Fibroblast of upper back skin (primary cell): ENCODE results near the gene PML.
A peak's percentile ranks its signal among the peaks of the same experiment; 100 is the strongest.
"Not testable (repeated sequence)": the region's sequence is repeated elsewhere in the genome, so short reads cannot be mapped to it uniquely, and the experiment has no call there.

Experiments used
- DNase-seq: peaks from one replicate; pipeline ENCODE4 v3.0.0-alpha.2; 2013

Gene PML

GRCh38 chr15:74041777-74042435 lies 47.4 kb downstream of the PML start:
- DNase-seq: no peak

GRCh38 chr15:74042603-74043424 lies 48.3 kb downstream of the PML start:
- no peak for DNase-seq

DNA sequence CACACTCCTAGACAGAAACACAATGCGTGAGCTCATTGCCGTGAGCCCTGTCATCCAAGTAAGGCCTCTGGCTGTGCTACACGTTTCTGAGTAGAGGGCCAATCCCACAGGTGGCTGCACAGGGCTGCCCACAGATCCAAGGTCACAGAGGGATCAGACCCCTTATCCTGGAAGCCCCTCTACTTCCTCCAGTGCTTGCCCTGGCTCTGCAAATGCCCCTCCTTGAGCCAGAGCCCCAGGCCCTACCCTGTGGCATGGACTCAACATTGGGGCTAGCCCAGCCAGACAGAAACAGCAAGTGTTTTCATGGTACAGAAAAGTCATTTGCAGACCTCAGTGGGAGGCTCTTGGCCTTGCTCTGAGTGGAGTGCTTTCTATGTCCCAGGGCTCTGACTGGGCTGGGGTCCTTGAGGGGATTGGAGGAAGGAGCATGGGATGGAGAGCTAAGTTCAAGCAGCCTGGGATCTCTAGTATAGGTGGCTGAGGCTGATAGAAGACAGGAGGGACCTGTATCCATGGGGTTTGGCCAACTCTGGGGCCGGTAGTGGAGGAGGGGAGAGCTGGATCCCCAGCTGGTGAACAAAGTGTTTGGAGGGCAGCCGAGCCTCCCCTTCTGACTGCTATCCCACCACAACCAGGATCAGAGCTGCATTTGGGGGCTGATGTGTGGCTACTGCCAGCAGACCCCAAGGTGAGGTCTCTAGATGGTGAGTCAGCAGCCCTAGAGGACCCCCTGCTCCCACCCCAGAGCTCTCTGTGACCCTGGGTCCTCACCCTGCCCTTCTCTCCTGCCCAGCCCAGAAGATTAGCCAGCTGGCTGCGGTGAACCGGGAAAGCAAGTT lies 49.1 kb downstream of the PML start:
- DNase-seq: no peak

DNA sequence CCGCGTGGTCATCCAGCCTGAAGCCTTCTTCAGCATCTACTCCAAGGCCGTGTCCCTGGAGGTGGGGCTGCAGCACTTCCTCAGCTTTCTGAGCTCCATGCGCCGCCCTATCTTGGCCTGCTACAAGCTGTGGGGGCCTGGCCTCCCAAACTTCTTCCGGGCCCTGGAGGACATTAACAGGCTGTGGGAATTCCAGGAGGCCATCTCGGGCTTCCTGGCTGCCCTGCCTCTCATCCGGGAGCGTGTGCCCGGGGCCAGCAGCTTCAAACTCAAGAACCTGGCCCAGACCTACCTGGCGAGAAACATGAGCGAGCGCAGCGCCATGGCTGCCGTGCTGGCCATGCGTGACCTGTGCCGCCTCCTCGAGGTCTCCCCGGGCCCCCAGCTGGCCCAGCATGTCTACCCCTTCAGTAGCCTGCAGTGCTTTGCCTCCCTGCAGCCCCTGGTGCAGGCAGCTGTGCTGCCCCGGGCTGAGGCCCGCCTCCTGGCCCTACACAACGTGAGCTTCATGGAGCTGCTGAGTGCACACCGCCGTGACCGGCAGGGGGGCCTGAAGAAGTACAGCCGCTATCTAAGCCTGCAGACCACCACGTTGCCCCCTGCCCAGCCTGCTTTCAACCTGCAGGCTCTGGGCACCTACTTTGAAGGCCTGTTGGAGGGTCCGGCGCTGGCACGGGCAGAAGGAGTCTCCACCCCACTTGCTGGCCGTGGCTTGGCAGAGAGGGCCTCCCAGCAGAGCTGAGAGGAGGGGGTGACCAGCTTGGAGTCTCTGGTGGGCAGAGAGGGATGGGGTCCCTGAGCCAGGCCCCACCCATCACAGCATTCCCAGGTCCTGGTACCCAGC lies 50.0 kb downstream of the PML start:
- DNase-seq: no peak

DNA sequence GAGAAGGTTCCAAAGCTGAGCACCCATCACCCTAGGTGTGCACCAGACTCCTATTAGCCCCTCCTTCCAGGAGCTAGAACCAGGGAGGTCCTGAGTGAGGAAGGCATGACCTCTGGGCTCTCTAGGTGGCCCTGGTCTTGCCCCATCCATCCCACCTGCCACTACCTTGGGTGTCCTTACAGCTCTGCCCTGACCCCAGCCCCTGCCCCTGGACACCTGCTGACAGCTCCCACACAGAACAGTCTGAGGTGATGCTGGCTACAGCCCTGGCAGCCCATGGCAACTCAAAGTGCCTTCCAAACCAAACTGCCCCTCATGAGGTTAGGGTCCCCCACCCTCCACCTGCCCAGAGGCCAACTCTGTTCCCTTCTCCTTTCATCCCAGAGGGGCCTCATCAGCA lies 50.7 kb downstream of the PML start:
- no peak for DNase-seq

GRCh38 chr15:74045636-74046274 lies 51.2 kb downstream of the PML start:
- DNase-seq: no peak

- no peak for DNase-seq
These were observed 51.8 kb downstream of the PML start for GRCh38 chr15:74046275-74046674.

GRCh38 chr15:74050127-74050526 lies 55.6 kb downstream of the PML start:
- no peak for DNase-seq

DNA sequence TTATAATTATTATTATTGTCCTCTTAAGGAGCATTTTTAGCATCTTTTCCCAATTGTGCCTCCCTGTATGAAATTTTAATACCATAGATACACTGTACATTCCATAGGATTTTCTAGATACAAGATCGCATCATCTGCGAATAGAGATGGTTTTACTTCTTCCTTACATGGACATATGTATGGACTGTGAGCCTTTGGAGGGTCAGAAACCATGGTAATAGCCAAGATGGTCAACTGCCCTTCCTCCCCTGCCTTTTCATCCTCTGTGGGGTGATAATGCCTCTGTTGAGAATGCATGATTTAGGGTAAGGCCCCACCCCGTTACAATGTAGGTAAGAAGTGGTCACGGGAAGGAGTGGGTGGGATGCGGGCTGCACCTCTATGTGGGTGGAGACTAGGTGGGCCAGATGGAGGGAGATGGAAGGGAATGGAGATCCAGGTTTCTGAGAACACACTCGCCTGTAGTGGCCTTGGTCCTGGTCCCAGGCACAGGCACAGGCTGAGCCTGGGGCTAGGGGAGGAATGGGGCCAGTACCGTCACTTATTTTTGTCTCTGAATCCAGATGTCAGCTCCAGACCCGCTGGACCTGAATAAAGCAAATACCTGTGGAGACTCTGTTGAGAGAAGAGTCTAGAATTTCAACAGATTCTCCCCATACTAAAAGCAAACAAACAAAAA lies 56.2 kb downstream of the PML start:
- peak; percentile 53 for DNase-seq

DNA sequence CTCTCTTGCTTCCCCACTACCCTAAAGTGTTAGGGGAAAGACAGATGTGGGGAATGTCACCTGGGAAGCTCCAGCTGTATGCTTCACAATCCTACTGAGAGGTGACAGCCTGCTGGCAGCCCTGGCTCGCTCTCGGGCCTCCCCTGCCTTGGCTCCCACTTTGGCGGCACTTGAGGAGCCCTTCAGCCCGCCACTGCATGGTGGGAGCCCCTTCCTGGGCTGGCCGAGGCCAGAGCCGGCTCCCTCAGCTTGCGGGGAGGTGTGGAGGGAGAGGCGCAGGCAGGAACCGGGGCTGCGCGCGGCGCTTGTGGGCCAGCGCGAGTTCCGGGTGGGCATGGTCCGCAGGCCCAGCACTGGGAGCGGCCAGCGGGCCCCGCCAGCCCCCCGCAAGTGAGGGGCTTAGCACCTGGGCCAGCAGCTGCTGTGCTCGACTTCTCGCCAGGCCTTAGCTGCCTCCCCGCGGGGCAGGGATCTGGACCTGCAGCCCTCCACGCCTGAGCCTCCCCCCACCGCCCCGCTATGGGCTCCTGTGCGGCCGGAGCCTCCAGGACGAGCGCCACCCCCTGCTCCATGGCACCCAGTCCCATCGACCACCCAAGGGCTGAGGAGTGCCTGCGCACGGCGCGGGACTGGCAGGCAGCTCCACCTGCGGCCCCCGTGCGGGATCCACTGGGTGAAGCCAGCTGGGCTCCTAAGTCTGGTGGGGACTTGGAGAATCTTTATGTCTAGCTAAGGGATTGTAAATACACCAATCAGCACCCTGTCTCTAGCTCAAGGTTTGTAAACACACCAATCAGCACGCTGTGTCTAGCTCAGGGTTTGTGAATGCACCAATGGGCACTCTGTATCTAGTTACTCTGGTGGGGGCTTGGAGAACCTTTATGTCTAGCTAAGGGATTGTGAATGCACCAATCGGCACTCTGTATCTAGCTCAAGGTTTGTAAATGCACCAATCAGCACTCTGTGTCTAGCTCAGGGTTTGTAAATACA lies 58.0 kb downstream of the PML start:
- DNase-seq: not testable (repeated sequence)

DNA sequence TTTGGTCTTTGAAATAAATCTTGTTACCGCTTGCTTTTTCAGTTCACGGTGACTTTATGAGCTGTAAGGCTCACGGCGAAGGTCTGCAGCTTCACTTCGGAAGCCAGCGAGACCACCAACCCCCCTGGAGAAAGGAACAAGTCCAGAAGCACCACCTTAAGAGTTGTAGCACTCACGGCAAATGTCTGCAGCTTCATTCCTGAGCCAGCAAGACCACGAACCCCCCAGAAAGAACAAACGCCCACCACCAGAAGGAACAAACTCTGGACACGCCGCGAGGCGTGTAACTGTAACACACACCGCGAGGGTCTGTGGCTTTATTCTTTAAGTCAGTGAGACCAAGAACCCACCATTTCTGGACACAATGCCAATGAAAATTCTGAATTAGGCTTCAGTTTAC lies 59.0 kb downstream of the PML start:
- DNase-seq: no peak

GRCh38 chr15:74053941-74054529 lies 59.5 kb downstream of the PML start:
- DNase-seq: peak; percentile 90

DNA sequence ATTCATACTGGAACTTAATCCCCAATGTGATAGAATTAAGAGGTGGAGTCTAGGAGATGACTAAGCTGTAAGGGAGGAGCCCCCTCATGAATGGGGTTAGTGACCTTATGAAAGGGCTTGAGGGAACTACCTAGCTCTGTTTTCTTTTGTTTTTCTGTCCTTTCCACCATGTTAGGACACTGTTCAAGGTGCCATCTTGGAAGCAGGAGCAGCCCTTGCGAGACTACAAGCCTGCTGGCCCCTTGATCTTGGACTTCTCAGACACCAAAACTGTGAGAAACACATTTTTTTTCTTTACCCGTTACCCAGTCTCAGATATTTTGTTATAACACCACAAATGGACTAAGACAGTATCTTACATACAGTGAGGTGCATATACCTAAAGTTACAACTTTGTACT lies 61.3 kb downstream of the PML start:
- DNase-seq: no peak

DNA sequence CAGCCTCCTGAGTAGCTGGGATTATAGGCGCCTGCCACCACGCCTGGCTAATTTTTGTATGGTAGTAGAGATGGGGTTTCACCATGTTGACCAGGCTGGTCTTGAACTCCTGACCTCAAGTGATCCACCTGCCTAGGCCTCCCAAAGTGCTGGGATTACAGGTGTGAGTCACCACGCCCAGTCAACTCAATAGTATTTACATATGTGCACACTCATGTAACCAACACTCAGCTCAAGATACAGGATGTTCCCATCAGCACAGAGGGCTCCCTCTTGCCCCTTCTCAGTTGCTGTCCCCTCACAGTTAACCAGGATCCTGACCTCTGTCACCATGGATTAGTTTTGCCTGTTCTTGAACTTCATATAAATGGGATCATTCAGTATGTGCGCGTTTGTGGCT lies 61.8 kb downstream of the PML start:
- not testable (repeated sequence) for DNase-seq

- DNase-seq: not testable (repeated sequence)
These were observed 64.7 kb downstream of the PML start for GRCh38 chr15:74059050-74059833.

- no peak for DNase-seq
These were observed 65.7 kb downstream of the PML start for GRCh38 chr15:74060251-74060650.

DNA sequence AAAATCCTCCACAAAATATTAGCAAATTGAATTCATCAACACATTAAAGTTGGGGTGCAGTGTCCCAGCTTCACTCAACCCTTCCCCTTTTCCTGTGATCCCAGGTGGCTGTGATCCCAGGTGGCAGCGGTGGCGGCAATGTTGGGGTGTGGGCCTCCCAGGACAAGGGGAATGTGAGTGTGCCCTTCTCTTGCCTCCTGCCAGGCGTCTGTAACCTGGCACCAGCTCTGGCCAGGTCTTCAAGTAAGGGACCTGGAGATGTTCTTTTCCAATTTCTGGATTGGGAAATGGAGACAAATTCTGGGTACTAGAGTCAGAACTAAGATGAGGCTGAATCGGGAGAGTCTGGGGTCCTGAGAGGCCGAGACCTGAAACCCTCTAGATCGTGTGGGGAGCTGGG lies 67.7 kb downstream of the PML start:
- DNase-seq: no peak

- no peak for DNase-seq
These were observed 68.2 kb downstream of the PML start for GRCh38 chr15:74062671-74063070.
